Measurements from ENCODE around the gene TSPAN18.

TSPAN18 gene

DNA sequence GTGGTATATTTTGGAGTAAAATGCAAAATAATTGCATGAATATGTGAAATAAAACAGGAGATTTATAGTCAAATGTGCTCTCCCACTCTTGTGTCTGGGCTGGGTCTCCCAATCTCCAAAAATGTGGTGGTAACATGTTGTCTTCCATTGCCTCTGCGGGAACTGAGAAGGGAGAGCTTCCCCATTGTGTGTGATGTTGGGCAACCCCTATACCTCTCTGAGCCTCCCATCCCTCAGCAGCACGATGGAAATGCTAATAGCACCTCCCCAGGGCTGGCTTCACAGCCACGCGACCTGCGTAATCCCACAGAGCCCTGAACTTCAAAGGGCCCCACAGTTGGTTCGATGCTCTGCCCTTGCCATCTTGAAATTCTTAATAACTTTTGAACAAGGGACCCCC, 151.9 kb downstream of the TSPAN18 start:
- TF ChIP-seq, protein P1, sequence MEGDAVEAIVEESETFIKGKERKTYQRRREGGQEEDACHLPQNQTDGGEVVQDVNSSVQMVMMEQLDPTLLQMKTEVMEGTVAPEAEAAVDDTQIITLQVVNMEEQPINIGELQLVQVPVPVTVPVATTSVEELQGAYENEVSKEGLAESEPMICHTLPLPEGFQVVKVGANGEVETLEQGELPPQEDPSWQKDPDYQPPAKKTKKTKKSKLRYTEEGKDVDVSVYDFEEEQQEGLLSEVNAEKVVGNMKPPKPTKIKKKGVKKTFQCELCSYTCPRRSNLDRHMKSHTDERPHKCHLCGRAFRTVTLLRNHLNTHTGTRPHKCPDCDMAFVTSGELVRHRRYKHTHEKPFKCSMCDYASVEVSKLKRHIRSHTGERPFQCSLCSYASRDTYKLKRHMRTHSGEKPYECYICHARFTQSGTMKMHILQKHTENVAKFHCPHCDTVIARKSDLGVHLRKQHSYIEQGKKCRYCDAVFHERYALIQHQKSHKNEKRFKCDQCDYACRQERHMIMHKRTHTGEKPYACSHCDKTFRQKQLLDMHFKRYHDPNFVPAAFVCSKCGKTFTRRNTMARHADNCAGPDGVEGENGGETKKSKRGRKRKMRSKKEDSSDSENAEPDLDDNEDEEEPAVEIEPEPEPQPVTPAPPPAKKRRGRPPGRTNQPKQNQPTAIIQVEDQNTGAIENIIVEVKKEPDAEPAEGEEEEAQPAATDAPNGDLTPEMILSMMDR (IDR thresholded peaks at IDR 0.05): no peak

DNA sequence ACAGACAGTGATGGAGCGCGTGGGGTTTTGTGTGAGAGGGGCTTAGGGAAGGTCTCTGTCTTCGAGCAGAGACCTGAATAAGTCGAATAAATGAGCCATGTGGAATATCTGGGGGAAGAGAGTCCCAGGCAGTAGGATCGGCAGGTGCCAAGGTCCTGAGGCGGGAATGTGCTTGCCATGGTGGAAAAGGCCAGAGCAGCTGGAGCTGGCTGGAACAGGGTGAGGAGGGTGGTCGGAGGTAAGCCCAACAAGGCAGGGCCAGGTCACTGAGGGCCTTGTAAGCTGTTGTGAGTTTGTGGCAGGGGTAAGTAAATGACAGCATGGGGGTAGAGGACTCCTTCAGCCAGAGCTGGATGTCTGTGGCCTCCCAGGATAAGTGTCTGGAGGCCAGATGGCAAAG, 152.7 kb downstream of the TSPAN18 start:
- TF ChIP-seq, protein P1 (IDR thresholded peaks at IDR 0.05): no peak

DNA sequence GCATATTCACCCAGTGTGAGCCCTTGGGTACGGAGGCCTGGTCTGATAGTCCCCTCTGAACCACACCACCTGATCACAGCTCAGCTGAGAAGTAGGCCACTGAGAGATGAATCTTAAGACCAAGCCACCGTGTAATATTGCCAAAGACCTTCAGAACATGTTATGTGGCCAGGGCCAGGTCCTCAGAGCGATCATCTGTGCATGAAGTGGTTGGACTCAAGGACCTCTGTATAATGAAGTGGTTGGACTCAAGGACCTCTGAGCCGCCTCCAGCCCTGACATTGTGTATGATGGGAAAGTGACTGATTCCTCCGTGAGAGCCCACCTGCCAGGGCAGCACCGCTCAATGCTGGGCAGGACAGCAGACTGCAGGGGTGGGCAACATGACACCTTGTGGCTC, 153.7 kb downstream of the TSPAN18 start:
- TF ChIP-seq, protein P1 (IDR thresholded peaks at IDR 0.05): no peak

DNA sequence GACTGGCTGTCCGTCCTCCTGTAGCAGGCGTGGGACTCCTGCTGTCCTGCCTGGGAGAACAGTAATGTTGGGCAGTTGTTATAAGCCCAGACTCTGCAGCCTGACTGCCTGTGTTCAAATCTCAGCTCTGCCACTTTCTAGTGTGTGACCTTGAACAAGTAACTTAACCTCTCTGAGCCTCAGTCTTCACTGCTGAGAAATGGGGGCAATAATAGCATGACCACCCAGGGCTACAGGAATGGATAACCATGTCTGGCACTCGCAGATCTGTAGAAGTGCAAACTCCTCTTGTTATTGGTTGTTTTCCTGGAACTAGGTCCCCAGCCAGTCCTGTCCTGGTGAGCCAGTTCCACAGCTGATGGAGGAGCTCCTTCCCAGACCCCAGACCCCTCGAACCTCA, 154.2 kb downstream of the TSPAN18 start:
- TF ChIP-seq, protein P1 (IDR thresholded peaks at IDR 0.05): no peak

DNA sequence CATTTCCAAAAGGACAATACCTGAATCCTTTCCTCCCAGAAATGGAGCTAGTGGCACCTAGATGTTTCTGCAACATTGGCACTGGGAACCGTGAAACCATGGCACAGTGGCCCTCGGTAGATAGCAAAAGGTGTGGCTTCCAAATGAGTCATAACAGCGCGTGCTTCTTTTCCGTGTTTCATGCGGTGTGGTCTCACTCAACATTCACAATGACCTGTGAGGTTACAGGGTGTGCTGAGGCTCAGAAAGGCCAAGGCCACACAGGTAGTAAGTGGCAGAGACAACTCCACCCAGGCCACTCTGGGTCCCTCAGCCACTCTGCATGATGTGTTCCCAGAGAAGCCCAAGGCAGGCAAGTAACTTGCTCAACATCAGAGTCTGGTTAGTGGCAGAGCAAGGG, 156.5 kb downstream of the TSPAN18 start:
- TF ChIP-seq, protein P1 (IDR thresholded peaks at IDR 0.05): no peak

DNA sequence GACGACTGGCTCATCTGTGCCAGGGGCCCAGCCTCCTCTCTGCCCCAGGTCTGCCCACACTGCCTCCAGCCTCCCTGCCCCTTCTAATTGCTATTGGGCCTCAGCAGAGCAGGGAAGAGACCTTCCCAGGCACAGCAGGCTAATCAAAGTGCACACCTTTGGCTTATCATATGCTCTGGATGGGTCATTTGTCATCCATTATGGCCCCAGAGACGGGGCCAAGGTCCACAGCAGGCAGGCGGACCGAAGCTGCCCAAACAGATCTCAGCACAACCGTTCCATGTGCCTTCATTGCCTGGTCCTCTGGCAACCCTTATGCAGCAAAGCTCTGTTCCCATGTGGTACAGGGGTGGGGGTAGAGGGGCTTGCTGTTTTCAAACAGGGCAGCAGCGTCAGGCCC, 157.3 kb downstream of the TSPAN18 start:
- TF ChIP-seq, protein P1 (IDR thresholded peaks at IDR 0.05): no peak

DNA sequence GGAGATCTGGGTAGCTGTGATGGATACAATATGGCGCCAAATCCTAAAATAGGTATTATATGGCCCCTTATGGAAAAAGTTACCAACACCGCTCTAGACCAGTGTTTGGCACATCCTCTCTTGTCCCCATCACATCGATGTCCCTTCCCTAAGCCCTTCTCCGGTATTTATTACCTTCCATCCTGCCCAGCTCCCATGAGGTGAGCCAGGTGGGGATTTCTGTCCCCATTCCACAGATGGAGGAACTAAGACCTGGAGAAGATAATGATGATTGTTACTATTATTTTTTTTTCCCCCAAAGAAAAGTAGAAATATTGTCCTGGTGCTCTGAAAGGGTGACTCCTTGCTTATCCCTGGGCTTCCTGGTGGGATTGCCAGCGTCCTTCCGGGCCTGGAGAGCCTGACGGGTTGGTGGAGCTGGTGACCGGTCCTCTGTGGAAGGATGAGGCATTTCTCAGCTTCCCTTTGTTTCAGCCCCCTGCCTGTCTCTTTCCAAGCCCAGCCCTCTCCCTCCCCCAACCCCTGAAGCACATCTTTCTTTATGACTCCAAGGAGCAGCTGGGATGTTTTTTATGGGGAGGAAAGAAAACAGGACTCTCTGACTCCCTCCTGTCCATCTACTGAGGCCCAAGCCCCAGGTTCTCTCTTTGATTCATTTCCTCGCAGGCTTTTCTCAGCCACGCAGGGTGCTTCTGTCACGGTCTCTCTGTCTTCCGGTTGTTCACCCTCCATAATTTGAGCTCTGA, 158.5 kb downstream of the TSPAN18 start:
- TF ChIP-seq, protein P1 (IDR thresholded peaks at IDR 0.05): no peak
